Adrenal gland (tissue), 12 donors: ENCODE data around the gene MID1. TPM values are rescaled to one million over a fixed set of nuclear protein-coding genes. Genes with fewer than 3 reads are reported as not detected.

Experiments used
- DNase-seq, 7 donors: peaks; one replicate each; pipeline ENCODE4 v3.0.0-alpha.2; 2019 to 2020
- H3K27ac ChIP-seq, 5 donors: fragments of 200-600 bp; sonication (generic) in 4 of 5; 1 replicate in 3 of 5; 2 replicates in 2 of 5; pipeline versions ENCODE4 v1.5.1 to v1.8.0; 2016 to 2020; ENCODE audit warnings: mild to moderate bottlenecking in 1 of 5
- H3K27me3 ChIP-seq: fragments of 200-600 bp; 2 replicates; pipeline ENCODE4 v1.8.0; 2021
- H3K36me3 ChIP-seq, 2 donors: fragments of 200-600 bp; replicated peaks in 1 of 2; 1 replicate in 1 of 2; 2 replicates in 1 of 2; pipeline versions ENCODE4 v1.5.1 to v1.8.0; 2018 to 2022
- H3K4me1 ChIP-seq, 2 donors: fragments of 200-600 bp; replicated peaks in 1 of 2; 1 replicate in 1 of 2; 2 replicates in 1 of 2; pipeline versions ENCODE4 v1.5.1 to v1.8.0; 2018 to 2021
- H3K4me3 ChIP-seq, 4 donors: fragments of 200-600 bp; sonication (generic) in 3 of 4; one replicate each; pipeline ENCODE4 v1.5.1; 2016 to 2018
- H3K9me3 ChIP-seq, 3 donors: fragments of 200-600 bp; sonication (generic) in 1 of 3; replicated peaks in 1 of 3; 1 replicate in 2 of 3; 2 replicates in 1 of 3; pipeline versions ENCODE4 v1.5.1 to v1.8.0; 2016 to 2021
- CTCF ChIP-seq, 6 experiments: fragments of 450-650 bp in 4 of 6; fragments of 200-600 bp in 2 of 6; sonication (generic) in 1 of 6; IDR thresholded peaks; 1 replicate in 5 of 6; 2 replicates in 1 of 6; pipeline versions ENCODE4 v1.5.1 to v1.8.0; 2016 to 2021; ENCODE audit warnings: antibody characterized with exemption in 6 of 6, mild to moderate bottlenecking in 2 of 6, moderate library complexity in 1 of 6
- POLR2A ChIP-seq, 2 donors: fragments of 450-650 bp; IDR thresholded peaks; one replicate each; pipeline ENCODE4 v1.6.1; 2017; ENCODE audit warnings: antibody characterized with exemption in 2 of 2, mild to moderate bottlenecking in 2 of 2, moderate library complexity in 1 of 2
- WGBS, 4 donors: extraction: QIAGEN DNeasy Blood & Tissue Kit in 2 of 4; methylation state at CpG; one replicate each; pipeline versions ENCODE4 v1.1.5 to v1.1.7; 2013 to 2017; 5-methylcytosine and 5-hydroxymethylcytosine counted together
- intact Hi-C, 2 donors: fragments of 100-400 bp; cut with DNase I; formaldehyde crosslinking; loops; one replicate each; pipeline versions ENCODE4 v1.14.1 to v1.15.0; 2022 to 2023
- polyA plus RNA-seq, 3 donors: library from polyadenylated mRNA; stranded (reverse); fragments of 200-250 nt in 2 of 3; fragments of 350-450 nt in 1 of 3; fragmentation: Illumina TruSeq in 1 of 3; extraction: RNeasy Lipid Tissue Mini Kit (QIAGEN cat#74804) in 1 of 3; gene quantifications; one replicate each; pipeline ENCODE4 v1.2.3, GENCODE V29; 2013 to 2014
- total RNA-seq, 9 donors: library from RNA; depleted of rRNA in 4 of 9; stranded (reverse); fragments of >200 nt in 4 of 9; fragments of 120-200 nt in 1 of 9; fragmentation: NEBNext Ultra II Directional in 1 of 9; extraction: Animal tissue kit (Norgen Biotek cat#: 25700) in 1 of 9; gene quantifications; one replicate each; pipeline versions ENCODE4 v1.1.0 to v1.2.4, GENCODE V29; 2013 to 2023
- donor health status: healthy with polysubstance abuse.
- donor health status: Bipolar disorder and iron deficiency.
- donor health status: DM: yes; HTN: yes; CAD: no.
- donor health status: DM: no; HTN: no; CAD: no.
- donor health status: DM: no; HTN: no; CAD: no.
- donor health status: DM: yes; HTN: yes; CAD: no.

MID1 gene
- total and polyA plus RNA-seq, 12 donors = 3.6 to 19.4 (median 7.7) TPM

GRCh38 chrX:10465254-10465653 is 155.1 kb downstream of the MID1 start:
- Histone ChIP-seq H3K27ac (no peak overlapping the region), H3K4me1 (no peaks in the 10 kb centered on the region), H3K27me3 (no peaks in the 10 kb centered on the region), H3K36me3 (no peaks in the 10 kb centered on the region), H3K4me3 (no peak overlapping the region), H3K9me3 (no peaks in the 10 kb centered on the region)
- 95 to 100% (median 98%) methylated on average over 2 of the region's 2 CpGs for WGBS, 4 donors
- intact Hi-C loops = no loop called here
- TF ChIP-seq CTCF (IDR thresholded peaks at IDR 0.05) = no peak
- no peak for TF ChIP-seq POLR2A (IDR thresholded peaks at IDR 0.05)
- DNase-seq = no peak

DNA sequence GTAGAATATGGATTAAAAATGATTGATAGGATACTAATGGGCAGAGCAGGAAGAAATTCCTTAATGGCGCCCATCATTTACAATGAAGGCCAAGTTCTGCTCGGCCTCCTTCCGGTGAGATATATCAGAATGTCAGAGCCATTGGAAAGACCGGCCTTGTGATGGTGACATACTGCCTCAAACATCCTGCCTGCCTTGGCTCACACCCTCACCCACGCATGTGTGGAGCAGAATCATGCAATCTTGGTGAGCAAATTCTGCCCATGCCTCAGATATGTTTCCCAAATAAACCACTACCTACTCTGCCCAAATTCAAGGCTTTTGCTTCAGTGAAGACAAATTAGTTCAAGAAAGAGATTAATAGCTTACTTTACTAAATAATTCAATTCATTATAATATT is 163.3 kb downstream of the MID1 start:
- no peak for DNase-seq
- Histone ChIP-seq H3K36me3 (no peaks in the 10 kb centered on the region), H3K27me3 (no peaks in the 10 kb centered on the region), H3K9me3 (no peaks in the 10 kb centered on the region), H3K27ac (no peak overlapping the region), H3K4me1 (no peaks in the 10 kb centered on the region), H3K4me3 (no peak overlapping the region)
- intact Hi-C loops = no loop called here
- TF ChIP-seq POLR2A (IDR thresholded peaks at IDR 0.05) (no peak), CTCF (IDR thresholded peaks at IDR 0.05) (no peak)
- WGBS, 4 donors = 82 to 88% (median 86%) methylated on average over 5 of the region's 5 CpGs

DNA sequence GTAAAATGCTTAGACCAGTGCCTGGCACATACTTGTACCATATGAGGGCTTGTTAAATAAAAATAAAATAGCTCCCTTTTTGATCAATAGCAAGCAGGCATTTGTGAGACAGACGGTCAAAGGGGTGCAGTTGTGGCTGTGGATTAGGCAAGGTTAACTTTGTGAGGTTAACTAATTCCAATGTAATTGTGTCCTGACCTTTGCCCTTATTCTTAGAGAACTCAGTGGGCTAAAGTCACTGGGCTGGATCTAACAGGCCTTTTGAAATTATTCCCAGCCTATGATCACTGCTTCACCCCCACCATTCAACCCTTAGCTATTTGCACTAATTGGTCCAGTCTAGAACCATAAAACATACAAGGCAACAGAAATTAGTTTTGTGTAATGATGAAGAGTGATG is 166.4 kb downstream of the MID1 start:
- TF ChIP-seq POLR2A (IDR thresholded peaks at IDR 0.05) (no peak), CTCF (IDR thresholded peaks at IDR 0.05) (no peak)
- no peaks in the 10 kb centered on the region for H3K36me3 ChIP-seq
- no peak overlapping the region for H3K27ac ChIP-seq
- H3K4me1 ChIP-seq = no peaks in the 10 kb centered on the region
- H3K4me3 ChIP-seq = no peak overlapping the region
- no peaks in the 10 kb centered on the region for H3K9me3 ChIP-seq
- no peaks in the 10 kb centered on the region for H3K27me3 ChIP-seq
- intact Hi-C loops = no loop called here
- no peak for DNase-seq
- 54 to 97% (median 79%) methylated on average over 1 of the region's 1 CpG for WGBS, 4 donors

GRCh38 chrX:10450959-10451355 is 169.4 kb downstream of the MID1 start:
- TF ChIP-seq POLR2A (IDR thresholded peaks at IDR 0.05) = no peak
- no peak for TF ChIP-seq CTCF (IDR thresholded peaks at IDR 0.05)
- no peaks in the 10 kb centered on the region for H3K27me3 ChIP-seq
- H3K36me3 ChIP-seq = no peaks in the 10 kb centered on the region
- H3K4me3 ChIP-seq = no peak overlapping the region
- H3K27ac ChIP-seq = no peak overlapping the region
- no peaks in the 10 kb centered on the region for H3K4me1 ChIP-seq
- 73 to 92% (median 83%) methylated on average over 1 to 4 of the region's 4 CpGs for WGBS, 4 donors
- DNase-seq = no peak
- H3K9me3 ChIP-seq = no peaks in the 10 kb centered on the region
- intact Hi-C loops = no loop called here
